ENCODE measurements around the gene C9orf72.

Gene C9orf72

GRCh38 chr9:27573634-27574590 is 631 bp upstream of the C9orf72 start:
- peak; percentile 70 for DNase-seq (ENCODE audit: low read depth)

DNA sequence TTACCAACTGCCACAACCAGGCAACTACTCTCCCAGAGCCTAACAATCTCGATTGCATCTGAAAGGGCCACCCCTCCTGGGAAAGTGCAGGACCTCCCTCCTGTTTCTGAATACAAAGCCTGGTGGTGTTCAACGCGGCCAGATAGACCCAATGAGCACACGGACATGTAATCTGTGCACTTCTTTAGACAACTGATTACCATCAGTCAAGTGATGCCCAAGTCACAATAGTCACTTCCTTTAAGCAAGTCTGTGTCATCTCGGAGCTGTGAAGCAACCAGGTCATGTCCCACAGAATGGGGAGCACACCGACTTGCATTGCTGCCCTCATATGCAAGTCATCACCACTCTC is 739 bp downstream of the C9orf72 start:
- no peak for DNase-seq (ENCODE audit: low read depth)

DNA sequence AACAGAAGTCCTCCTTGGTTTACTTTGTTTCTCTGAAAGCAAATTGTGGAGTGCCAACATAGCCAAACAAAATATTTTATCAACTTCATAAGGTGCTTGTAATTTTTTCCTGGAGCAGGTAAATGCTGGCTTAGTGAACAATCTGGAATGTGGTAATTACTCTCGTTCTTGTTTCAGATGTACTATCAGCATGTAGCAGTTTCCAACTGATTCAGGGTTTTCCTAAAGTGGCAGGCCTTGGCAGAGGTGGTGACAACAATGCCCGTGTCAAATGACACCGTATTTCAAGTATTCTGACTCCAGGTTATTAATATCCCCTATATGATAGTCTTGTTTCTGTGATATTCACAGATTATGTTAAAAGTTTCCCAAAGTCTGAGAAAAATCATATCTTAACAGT is 1.2 kb downstream of the C9orf72 start:
- no peak for DNase-seq (ENCODE audit: low read depth)

DNA sequence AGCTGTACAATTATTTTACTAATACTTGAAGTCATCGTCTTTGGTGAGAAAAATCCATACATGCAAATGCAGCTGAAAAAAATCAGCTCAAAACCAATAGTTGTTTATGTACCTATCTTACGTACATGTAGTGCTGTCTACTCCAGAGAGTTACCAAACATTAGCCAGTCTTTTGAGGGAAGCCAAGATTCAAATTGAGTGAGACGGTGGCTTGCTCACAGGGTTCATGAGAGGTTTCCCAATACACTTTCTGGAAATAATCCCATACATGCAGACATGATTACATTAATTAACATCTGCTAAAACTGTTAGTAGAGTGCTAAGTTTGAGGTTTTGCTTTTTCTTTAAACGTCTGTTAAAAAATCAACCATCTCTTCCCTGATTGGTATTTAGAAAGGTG is 2.3 kb downstream of the C9orf72 start:
- no peak for DNase-seq (ENCODE audit: low read depth)

DNA sequence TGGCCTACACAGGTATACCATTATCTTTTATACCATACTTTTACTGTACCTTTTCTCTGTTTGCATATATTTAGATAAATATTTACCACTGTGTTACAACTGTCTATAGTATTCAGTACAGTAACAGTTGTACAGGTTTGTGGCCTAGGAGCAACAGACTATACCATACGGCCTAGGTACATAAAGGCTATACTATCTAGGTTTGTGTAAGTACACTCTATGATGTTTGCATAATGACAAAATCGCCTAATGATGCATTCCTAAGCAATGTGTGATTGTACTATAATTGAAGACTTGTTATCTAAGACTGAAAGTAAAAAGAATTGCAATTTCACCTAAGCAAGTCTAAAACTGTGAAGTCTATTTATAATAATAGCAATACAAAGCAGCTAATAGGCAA is 3.9 kb downstream of the C9orf72 start:
- no peak for DNase-seq (ENCODE audit: low read depth)

DNA sequence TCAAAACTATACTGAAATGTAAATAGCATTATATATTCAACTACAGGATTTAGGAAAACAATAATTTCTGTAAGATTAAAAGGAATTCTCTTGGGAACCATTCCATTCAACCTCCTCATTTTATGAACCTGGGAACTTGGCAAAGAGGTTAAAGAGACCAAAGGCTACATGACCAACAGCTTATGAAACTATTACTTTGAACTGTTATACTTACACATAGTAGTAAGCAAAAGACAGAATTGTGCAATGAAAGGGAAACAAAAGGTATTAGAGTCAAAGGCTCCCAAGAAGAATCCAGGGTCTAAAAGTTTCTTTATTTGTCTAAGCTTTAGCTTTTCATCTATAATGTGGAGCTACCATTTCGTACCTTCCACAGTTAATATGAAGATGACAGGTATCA is 7.2 kb downstream of the C9orf72 start:
- DNase-seq (ENCODE audit: low read depth), result no peak

DNA sequence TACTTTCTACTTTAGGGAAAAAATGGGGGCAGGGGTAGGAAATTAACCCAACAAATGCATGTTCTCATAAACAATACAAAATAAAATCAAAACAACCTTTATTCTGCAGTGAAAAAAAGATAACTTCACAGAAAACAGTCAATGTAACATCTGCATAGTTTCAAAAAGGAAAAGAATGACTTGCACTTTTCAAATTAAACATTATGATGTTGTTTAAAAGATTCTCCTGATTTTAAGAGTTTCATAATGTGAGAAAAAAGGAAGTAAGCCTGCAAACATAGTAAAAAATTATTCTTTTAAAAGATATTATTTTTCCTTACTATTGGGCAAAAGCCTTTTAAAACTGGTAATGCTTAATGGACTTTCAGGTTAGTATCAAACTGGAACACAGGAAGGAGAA is 7.6 kb downstream of the C9orf72 start:
- DNase-seq (ENCODE audit: low read depth), result no peak

DNA sequence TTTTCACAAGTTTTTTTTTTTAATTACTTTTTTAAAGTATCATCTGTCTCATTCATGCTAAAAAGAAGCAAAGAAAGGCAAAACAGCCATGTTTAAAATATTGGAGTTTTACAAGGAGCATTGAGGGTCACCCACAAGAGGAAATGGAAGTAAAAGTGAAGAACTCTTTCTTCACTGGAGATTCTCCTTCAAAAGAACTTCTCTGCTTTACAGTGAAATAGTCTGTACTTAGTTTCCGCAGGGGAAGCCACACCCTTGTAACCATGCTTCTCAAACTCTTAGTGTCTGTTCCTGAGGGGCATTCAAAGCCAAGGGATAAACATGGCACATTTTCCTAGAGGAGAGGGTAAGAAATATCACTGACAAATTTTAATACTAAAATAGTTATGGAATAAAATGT is 8.6 kb downstream of the C9orf72 start:
- DNase-seq (ENCODE audit: low read depth), result no peak

- no peak for DNase-seq (ENCODE audit: low read depth)
These were observed 9.4 kb downstream of the C9orf72 start for GRCh38 chr9:27563738-27564430.

DNA sequence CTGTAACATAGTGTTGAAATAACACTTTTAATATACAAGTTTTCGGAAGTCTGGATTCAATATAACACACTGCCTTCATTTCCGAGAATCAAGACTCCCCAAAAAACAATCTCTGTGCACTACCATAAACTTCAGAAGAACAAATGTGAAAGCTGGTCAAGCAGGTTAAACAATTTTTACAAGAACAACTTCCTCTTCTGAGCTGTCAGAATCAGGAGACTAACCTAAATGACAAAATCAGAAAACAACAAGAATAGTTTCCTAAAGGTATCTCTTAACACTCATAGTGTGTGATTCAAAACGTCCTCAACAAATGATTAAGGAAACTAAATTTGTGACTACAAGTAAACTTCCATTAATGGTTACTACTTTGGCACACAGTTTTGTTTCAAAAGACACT is 11.6 kb downstream of the C9orf72 start:
- no peak for DNase-seq (ENCODE audit: low read depth)

DNA sequence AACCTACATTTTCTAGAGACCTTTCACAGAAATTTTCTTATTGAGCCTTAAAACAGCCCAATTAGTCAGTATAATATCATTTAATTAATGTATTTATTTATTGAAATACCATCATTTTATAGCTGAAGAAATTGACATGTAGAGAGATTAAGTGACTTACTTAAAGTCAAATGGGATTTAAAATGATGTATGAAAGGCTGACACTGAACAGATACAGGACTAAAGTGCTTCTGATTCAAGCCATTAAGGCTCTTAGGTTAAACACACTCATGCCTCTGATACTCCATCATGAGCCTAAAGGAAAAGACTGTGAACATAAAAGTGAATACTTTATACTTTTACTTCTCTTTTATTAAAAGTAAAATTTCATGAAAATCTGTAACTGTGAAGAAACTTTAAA is 12.8 kb downstream of the C9orf72 start:
- no peak for DNase-seq (ENCODE audit: low read depth)

GRCh38 chr9:27558307-27558706 is 15.0 kb downstream of the C9orf72 start:
- no peak for DNase-seq (ENCODE audit: low read depth)

GRCh38 chr9:27556470-27556869 is 16.8 kb downstream of the C9orf72 start:
- DNase-seq (ENCODE audit: low read depth), result no peak

GRCh38 chr9:27554712-27555111 is 18.6 kb downstream of the C9orf72 start:
- DNase-seq (ENCODE audit: low read depth), result no peak

GRCh38 chr9:27549196-27549755 is 24.0 kb downstream of the C9orf72 start:
- DNase-seq (ENCODE audit: low read depth), result no peak

DNA sequence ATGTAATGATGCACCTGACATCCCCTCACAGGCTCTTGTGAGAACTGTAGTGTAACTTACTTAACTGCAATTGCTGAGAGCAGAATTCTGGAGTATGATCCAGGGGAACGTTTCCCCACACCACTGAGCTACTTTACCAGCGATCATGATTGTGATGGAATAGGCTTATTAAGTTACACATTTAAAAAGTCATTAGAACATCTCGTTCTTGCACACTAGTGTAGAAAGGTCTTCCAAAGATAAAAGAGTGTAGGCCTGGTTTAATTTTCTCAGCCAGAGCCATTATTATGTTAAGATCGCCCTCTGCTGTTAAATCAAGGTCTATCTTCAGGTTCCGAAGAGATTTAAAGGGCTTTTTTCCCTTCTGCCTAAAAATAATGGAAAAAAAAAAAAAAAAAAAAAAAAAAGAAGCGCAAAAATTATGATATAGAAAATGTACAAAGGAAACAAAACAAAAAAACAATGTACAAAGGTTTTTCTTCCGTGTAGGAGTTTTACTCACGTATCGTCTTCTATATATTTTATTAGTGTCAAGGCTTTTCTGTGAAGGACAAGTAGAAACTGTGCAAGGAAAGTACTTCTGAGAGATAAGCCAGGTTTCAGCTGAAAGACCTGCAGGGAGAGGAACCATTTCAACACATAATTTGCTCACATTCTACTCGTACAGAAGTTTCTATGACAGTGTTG is 25.1 kb downstream of the C9orf72 start:
- no peak for DNase-seq (ENCODE audit: low read depth)

- DNase-seq (ENCODE audit: low read depth), result no peak
These were observed 27.8 kb downstream of the C9orf72 start for GRCh38 chr9:27545471-27545870.

GRCh38 chr9:27542508-27542907 is 30.8 kb downstream of the C9orf72 start:
- no peak for DNase-seq (ENCODE audit: low read depth)

DNA sequence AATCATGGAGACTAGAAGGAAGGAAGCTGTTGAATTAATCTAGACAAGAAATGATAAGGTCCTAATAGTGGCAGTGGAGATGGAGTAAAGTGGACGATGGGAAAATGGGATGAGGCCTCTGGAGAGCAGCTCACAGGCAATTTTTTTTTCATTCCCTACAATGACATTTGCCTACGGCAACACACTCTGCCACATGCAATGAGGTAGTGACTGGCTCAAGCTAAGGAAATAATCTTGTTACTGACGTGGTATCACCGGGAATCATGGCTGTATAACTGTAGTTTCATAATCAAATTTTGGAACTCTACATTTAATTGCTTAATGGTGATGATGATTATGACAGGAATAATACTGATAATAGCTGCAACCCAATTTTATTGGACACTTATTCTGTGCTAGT is 31.5 kb downstream of the C9orf72 start:
- no peak for DNase-seq (ENCODE audit: low read depth)

DNA sequence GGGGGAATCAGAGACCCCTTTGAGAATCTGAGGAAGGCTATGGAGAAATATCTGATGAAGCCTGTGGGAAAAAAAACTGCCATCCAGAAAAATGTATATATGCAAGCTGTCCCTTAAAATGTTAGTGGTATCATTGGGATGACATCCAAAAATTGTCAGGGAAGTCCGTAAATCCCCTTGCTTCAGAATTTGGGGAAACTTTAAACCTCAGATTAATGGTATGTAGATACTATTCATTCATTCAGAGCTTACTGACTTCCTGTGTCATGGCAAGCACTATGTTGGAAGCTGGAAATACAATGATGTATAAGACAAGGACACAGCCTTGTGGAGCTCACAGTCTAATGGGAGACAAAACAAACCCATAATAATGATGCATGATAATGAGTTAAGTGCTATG is 32.8 kb downstream of the C9orf72 start:
- no peak for DNase-seq (ENCODE audit: low read depth)

DNA sequence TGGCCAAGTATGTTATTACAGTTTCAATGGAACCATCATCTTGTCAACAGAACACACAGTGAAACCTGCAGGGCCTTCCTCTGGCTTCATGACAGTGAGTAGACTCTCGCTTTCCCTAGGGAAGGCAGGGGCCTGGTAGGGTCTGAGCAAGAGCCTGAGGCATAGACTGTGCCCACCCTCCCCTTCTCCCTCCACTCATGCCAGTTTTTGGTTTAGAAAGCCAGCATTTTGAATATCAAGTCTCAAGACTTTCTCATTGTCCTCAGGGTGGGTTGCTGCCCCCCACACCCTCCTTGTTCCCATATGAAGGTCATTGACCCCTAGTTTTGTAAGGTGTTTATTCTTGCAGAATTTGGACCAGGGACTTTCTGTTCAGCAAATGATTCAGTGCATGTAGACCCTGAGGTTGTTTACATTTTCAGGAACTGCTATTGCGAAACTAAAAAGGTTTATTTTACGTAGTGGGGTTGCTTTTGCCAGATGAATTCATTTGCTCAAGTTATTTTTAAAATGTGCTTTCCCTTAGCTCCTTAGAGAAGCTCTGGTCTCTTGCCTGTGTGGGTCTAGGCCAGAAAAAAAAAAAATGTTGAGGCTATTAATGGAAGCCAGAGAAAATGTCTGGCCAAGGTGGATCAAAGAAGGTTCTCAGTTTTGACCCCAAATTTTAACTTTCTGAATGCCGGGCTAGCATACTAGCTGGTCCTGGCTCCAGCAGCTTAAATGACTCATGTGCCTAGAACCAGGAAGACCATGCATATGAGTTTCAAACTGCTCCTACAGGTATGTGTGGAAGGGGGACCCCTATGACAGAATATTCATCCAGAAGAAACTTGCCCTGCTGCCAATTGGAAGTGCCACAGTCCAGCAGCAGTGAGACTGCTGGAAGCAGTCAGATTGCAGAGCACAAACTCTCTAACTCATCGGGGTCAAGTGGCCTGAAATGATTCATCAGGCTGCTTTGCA is 33.5 kb downstream of the C9orf72 start:
- DNase-seq (ENCODE audit: low read depth), result no peak
